PC-9 (cell line): ENCODE measurements around the gene NMNAT2.

Source experiments
- EZH2 ChIP-seq: fragments of 200-600 bp; sonication (generic); IDR thresholded peaks from 2 replicates; pipeline ENCODE4 v1.8.0; 2017; ENCODE audit warnings: antibody characterized with exemption, low read depth
- TF ChIP-seq, protein P1 (sequence below): fragments of 200-600 bp; sonication (generic); conservative IDR thresholded peaks from 2 replicates; pipeline ENCODE4 v1.6.1; 2017; ENCODE audit warnings: mixed run types, antibody characterized with exemption, mild to moderate bottlenecking, moderate library complexity

DNA sequence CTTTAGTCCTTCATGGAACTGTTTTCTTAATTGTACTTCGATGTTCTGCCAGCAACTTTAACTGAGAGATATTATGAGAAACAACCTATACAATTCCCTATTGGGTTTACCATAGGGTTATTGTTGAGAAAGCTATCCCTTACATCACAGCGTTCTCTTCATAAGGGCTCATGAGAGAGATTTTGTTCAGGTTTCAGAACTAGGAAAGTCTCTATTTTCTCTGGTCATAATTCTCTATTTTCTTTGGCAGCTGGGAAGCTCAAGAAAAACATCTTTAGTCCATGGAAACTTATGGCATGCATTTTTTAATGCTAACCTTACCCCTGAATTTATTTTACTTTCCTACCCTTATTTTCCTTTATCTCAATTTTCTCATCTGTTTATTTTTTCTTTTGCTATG lies 38.2 kb downstream of the NMNAT2 start:
- TF ChIP-seq, protein P1, sequence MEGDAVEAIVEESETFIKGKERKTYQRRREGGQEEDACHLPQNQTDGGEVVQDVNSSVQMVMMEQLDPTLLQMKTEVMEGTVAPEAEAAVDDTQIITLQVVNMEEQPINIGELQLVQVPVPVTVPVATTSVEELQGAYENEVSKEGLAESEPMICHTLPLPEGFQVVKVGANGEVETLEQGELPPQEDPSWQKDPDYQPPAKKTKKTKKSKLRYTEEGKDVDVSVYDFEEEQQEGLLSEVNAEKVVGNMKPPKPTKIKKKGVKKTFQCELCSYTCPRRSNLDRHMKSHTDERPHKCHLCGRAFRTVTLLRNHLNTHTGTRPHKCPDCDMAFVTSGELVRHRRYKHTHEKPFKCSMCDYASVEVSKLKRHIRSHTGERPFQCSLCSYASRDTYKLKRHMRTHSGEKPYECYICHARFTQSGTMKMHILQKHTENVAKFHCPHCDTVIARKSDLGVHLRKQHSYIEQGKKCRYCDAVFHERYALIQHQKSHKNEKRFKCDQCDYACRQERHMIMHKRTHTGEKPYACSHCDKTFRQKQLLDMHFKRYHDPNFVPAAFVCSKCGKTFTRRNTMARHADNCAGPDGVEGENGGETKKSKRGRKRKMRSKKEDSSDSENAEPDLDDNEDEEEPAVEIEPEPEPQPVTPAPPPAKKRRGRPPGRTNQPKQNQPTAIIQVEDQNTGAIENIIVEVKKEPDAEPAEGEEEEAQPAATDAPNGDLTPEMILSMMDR, result no peak
- TF ChIP-seq EZH2, result no peak
